HepG2 (cell line): ENCODE data around the gene SAP25. TPM values are rescaled to one million over a fixed set of nuclear protein-coding genes. Genes with fewer than 3 reads are reported as not detected.

Experiments used
- BCLAF1 ChIP-seq: fragments of 450-650 bp; IDR thresholded peaks from 2 replicates; pipeline ENCODE4 v1.6.1; 2017; ENCODE audit warnings: mild to moderate bottlenecking
- FOSL1 ChIP-seq: sonication (generic); formaldehyde crosslinking; IDR thresholded peaks from 2 replicates; pipeline ENCODE4 v1.9.0; 2021; ENCODE audit warnings: missing genetic modification reagents, borderline replicate concordance
- GMEB1 ChIP-seq: sonication (generic); formaldehyde crosslinking; IDR thresholded peaks from 2 replicates; pipeline ENCODE4 v1.5.1; 2020; ENCODE audit warnings: missing genetic modification reagents, mild to moderate bottlenecking, borderline replicate concordance
- KAT8 ChIP-seq: IDR thresholded peaks from 2 replicates; pipeline ENCODE4 v1.6.1; 2016; ENCODE audit warnings: missing genetic modification reagents, missing compliant biosample characterization
- MAX ChIP-seq: IDR thresholded peaks from 2 replicates; pipeline ENCODE4 v1.6.1; 2012; ENCODE audit warnings: inconsistent platforms
- NFAT5 ChIP-seq: sonication (generic); formaldehyde crosslinking; IDR thresholded peaks from 2 replicates; pipeline ENCODE4 v1.4.0; 2020; ENCODE audit warnings: missing genetic modification reagents
- RORA ChIP-seq: sonication (generic); formaldehyde crosslinking; IDR thresholded peaks from 2 replicates; pipeline ENCODE4 v1.5.0; 2020; ENCODE audit warnings: mild to moderate bottlenecking, missing genetic modification reagents, moderate library complexity
- SIN3A ChIP-seq: IDR thresholded peaks from 2 replicates; pipeline ENCODE4 v1.6.1; 2011; ENCODE audit warnings: low read depth, mild to moderate bottlenecking, control low read depth, low read length, borderline replicate concordance
- SMYD3 ChIP-seq: sonication (generic); formaldehyde crosslinking; IDR thresholded peaks from 2 replicates; pipeline ENCODE4 v1.8.1; 2023; ENCODE audit warnings: mild to moderate bottlenecking, missing genetic modification reagents
- ZBTB2 ChIP-seq: sonication (generic); formaldehyde crosslinking; IDR thresholded peaks from 2 replicates; pipeline ENCODE4 v1.8.0; 2022; ENCODE audit warnings: low read depth, missing genetic modification reagents
- ZBTB3 ChIP-seq: sonication (generic); formaldehyde crosslinking; IDR thresholded peaks from 2 replicates; pipeline ENCODE4 v1.4.0; 2020; ENCODE audit warnings: low read depth, mild to moderate bottlenecking, moderate library complexity, missing genetic modification reagents, borderline replicate concordance
- ZBTB7B ChIP-seq: sonication (generic); formaldehyde crosslinking; IDR thresholded peaks from 2 replicates; pipeline ENCODE4 v1.4.0; 2020; ENCODE audit warnings: missing genetic modification reagents
- ZEB1 ChIP-seq: IDR thresholded peaks from 2 replicates; pipeline ENCODE4 v1.6.1; 2012; ENCODE audit warnings: mild to moderate bottlenecking, low read depth, inconsistent platforms; ENCODE audit not compliant: insufficient replicate concordance
- ZNF383 ChIP-seq: sonication (generic); formaldehyde crosslinking; IDR thresholded peaks from 2 replicates; pipeline ENCODE4 v1.4.0; 2020; ENCODE audit warnings: missing genetic modification reagents, mild to moderate bottlenecking, borderline replicate concordance
- ZNF580 ChIP-seq: IDR thresholded peaks from 2 replicates; pipeline ENCODE4 v1.6.1; 2016; ENCODE audit warnings: low read depth, borderline replicate concordance
- ZNF879 ChIP-seq: sonication (generic); formaldehyde crosslinking; IDR thresholded peaks from 2 replicates; pipeline ENCODE4 v1.8.1; 2023; ENCODE audit warnings: missing genetic modification reagents
- polyA plus RNA-seq, 8 experiments: library from polyadenylated mRNA; depleted of rRNA in 3 of 8; stranded (reverse) in 7 of 8; unstranded in 1 of 8; fragments of >200 nt; fragmentation: Illumina TruSeq in 4 of 8; extraction: Trizol in 4 of 8; gene quantifications; 2 replicates each; pipeline versions ENCODE4 v1.2.1 to v1.2.3, GENCODE V29; 2011 to 2016; ENCODE audit warnings: low read depth in 4 of 8, missing spikeins in 1 of 8, mixed read lengths in 1 of 8; ENCODE audit not compliant: insufficient read depth in 1 of 8
- total RNA-seq, 5 experiments: library from RNA; depleted of rRNA; stranded (reverse); fragments of >200 nt; fragmentation: Illumina TruSeq; extraction: Trizol; gene quantifications; 2 replicates each; pipeline ENCODE4 v1.2.3, GENCODE V29; 2016; ENCODE audit warnings: low read depth in 1 of 5

SAP25 gene
- total and polyA plus RNA-seq, 2 of the 13 experiments (the other 11 are each of a cell fraction or from before 2014, with no cell fraction given): 0.15 to 0.20 TPM

- TF ChIP-seq NFAT5 (CRISPR knock-in tag) (no peak), RORA (CRISPR knock-in tag) (no peak), ZNF580 (CRISPR knock-in tag) (no peak), SIN3A (peak; percentile 91), ZBTB2 (CRISPR knock-in tag) (peak; percentile 65; the same call in 1 of the 2 replicates), KAT8 (CRISPR knock-in tag) (no peak), ZEB1 (no peak), SMYD3 (CRISPR knock-in tag) (peak; percentile 82), ZNF879 (CRISPR knock-in tag) (peak; percentile 31; the same call in 1 of the 2 replicates), MAX (no peak), GMEB1 (CRISPR knock-in tag) (peak; percentile 69), FOSL1 (CRISPR knock-in tag) (no peak), ZBTB3 (CRISPR knock-in tag) (peak; percentile 5; the same call in 1 of the 2 replicates), BCLAF1 (no peak), ZNF383 (no peak), ZBTB7B (CRISPR knock-in tag) (peak; percentile 16; the same call in 1 of the 2 replicates)
Observed at GRCh38 chr7:100568896-100569844, 4.5 kb downstream of the SAP25 start (continued).
